ENCODE results near the gene SOAT2.

- no peak for TF ChIP-seq EP300 (IDR thresholded peaks at IDR 0.05)
- TF ChIP-seq JUNB (IDR thresholded peaks at IDR 0.05), result no peak
These were observed 2.0 kb downstream of the SOAT2 start for GRCh38 chr12:53105256-53105655.
